Activated T-cell treated with anti-CD3 and anti-CD28 coated beads, Interleukin-2, amount 50 U/mL, for 24 hours (primary cell): ENCODE measurements around the gene FRAS1.
"Not testable (repeated sequence)": the region's sequence is repeated elsewhere in the genome, so short reads cannot be mapped to it uniquely, and the experiment has no call there.

Source experiments
- DNase-seq: peaks from one replicate; pipeline ENCODE4 v3.0.0-alpha.2; 2020
- H3K27ac Mint-ChIP-seq: 2 replicates; pipeline ENCODE4 v1.8.0; 2020; ENCODE audit warnings: mild to moderate bottlenecking, mixed read lengths
- H3K27me3 Mint-ChIP-seq: 2 replicates; pipeline ENCODE4 v1.8.0; 2020; ENCODE audit warnings: mixed read lengths
- H3K36me3 Mint-ChIP-seq: 2 replicates; pipeline ENCODE4 v1.8.0; 2020; ENCODE audit warnings: low read depth, mixed read lengths
- H3K4me1 Mint-ChIP-seq: 2 replicates; pipeline ENCODE4 v1.8.0; 2020; ENCODE audit warnings: low read depth, mixed read lengths
- H3K4me3 Mint-ChIP-seq: 2 replicates; pipeline ENCODE4 v1.8.0; 2020; ENCODE audit warnings: mild to moderate bottlenecking, moderate library complexity, mixed read lengths
- H3K9me3 Mint-ChIP-seq: 2 replicates; pipeline ENCODE4 v1.8.0; 2020; ENCODE audit warnings: mixed read lengths

The FRAS1 gene

GRCh38 chr4:78218260-78218659, 161.1 kb downstream of the FRAS1 start:
- Mint-ChIP-seq H3K4me1 (no peaks in the 10 kb centered on the region), H3K36me3 (no peaks in the 10 kb centered on the region), H3K27ac (no peak overlapping the region), H3K4me3 (no peak overlapping the region), H3K27me3 (peaks cover 11% of the 10 kb centered on the region), H3K9me3 (no peaks in the 10 kb centered on the region)
- DNase-seq: no peak

- Mint-ChIP-seq H3K4me3 (no peak overlapping the region), H3K27ac (no peak overlapping the region), H3K27me3 (peaks cover 11% of the 10 kb centered on the region), H3K4me1 (no peaks in the 10 kb centered on the region), H3K9me3 (no peaks in the 10 kb centered on the region), H3K36me3 (no peaks in the 10 kb centered on the region)
- DNase-seq: no peak
Measured at GRCh38 chr4:78219825-78220224, 162.7 kb downstream of the FRAS1 start.

GRCh38 chr4:78220283-78220682, 163.2 kb downstream of the FRAS1 start:
- Mint-ChIP-seq H3K9me3 (no peaks in the 10 kb centered on the region), H3K4me3 (no peak overlapping the region), H3K27me3 (peaks cover 11% of the 10 kb centered on the region), H3K4me1 (no peaks in the 10 kb centered on the region), H3K27ac (no peak overlapping the region), H3K36me3 (no peaks in the 10 kb centered on the region)
- no peak for DNase-seq

DNA sequence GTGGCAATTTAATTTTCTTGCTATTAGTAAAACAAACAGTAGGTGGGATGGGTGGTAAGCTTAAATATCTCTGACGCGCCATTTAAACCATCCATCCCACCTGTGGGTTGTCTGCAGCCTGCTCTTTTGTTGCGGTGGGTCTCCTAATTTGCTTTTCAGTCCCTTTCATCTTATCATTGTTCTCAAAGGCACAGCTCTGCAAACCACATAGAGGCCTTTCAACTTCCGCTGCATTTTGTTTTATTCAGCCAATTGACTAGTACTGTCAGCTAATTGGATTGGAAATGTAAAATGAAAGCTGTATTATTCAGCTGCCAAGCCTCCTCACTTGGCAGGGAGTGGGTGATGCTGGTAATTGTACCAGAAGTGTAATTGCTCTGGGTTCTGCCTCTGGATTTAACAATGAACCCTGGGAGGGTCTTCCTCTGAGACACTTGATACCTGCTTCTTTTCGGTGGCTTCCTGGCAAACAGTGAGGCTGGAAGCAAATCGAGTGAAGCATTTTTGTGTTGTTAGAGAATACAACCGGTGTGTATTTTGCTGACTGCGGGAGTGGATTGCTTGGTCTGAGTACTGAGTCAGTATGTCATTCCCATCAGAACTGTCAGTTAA, 165.6 kb downstream of the FRAS1 start:
- H3K27ac Mint-ChIP-seq: no peak overlapping the region
- no peaks in the 10 kb centered on the region for H3K4me1 Mint-ChIP-seq
- peaks cover 8% of the 10 kb centered on the region for H3K9me3 Mint-ChIP-seq
- no peak overlapping the region for H3K4me3 Mint-ChIP-seq
- no peaks in the 10 kb centered on the region for H3K36me3 Mint-ChIP-seq
- DNase-seq: no peak
- peaks cover 5% of the 10 kb centered on the region for H3K27me3 Mint-ChIP-seq

DNA sequence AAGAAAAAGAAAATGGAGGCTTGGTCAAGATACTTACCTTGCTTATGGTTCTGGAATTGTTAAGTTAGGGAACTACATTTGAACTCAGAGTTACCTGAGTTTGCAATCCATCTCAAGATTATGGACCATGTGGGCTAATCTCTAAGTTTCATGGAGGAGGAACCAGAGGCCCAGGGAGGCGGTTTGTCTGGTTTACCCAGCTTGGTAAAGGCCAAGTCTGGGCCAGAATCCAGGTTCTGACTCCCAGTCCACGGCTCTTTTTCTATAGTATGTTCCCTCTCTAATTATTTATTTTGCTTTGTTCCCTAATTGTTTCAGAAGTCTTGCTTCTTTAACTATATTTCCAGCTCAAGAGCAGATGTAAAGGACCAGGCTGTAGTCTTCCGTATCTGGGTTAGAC, 168.1 kb downstream of the FRAS1 start:
- no peak for DNase-seq
- peaks cover 8% of the 10 kb centered on the region for H3K9me3 Mint-ChIP-seq
- H3K4me3 Mint-ChIP-seq: no peak overlapping the region
- no peak overlapping the region for H3K27ac Mint-ChIP-seq
- peaks cover 9% of the 10 kb centered on the region for H3K27me3 Mint-ChIP-seq
- no peaks in the 10 kb centered on the region for H3K36me3 Mint-ChIP-seq
- no peaks in the 10 kb centered on the region for H3K4me1 Mint-ChIP-seq

GRCh38 chr4:78226279-78226678, 169.2 kb downstream of the FRAS1 start:
- DNase-seq: no peak
- H3K9me3 Mint-ChIP-seq: peaks cover 8% of the 10 kb centered on the region
- H3K36me3 Mint-ChIP-seq: no peaks in the 10 kb centered on the region
- H3K4me3 Mint-ChIP-seq: no peak overlapping the region
- H3K27ac Mint-ChIP-seq: no peak overlapping the region
- H3K4me1 Mint-ChIP-seq: no peaks in the 10 kb centered on the region
- H3K27me3 Mint-ChIP-seq: peaks cover 9% of the 10 kb centered on the region

- peaks cover 4% of the 10 kb centered on the region for H3K27me3 Mint-ChIP-seq
- DNase-seq: no peak
- H3K9me3 Mint-ChIP-seq: peaks cover 8% of the 10 kb centered on the region
- no peak overlapping the region for H3K27ac Mint-ChIP-seq
- no peak overlapping the region for H3K4me3 Mint-ChIP-seq
- no peaks in the 10 kb centered on the region for H3K36me3 Mint-ChIP-seq
- no peaks in the 10 kb centered on the region for H3K4me1 Mint-ChIP-seq
Measured at GRCh38 chr4:78227411-78228057, 170.4 kb downstream of the FRAS1 start.

GRCh38 chr4:78235800-78236199, 178.7 kb downstream of the FRAS1 start:
- no peak overlapping the region for H3K27ac Mint-ChIP-seq
- H3K9me3 Mint-ChIP-seq: no peaks in the 10 kb centered on the region
- no peaks in the 10 kb centered on the region for H3K27me3 Mint-ChIP-seq
- no peak for DNase-seq
- H3K4me3 Mint-ChIP-seq: no peak overlapping the region
- no peaks in the 10 kb centered on the region for H3K4me1 Mint-ChIP-seq
- H3K36me3 Mint-ChIP-seq: no peaks in the 10 kb centered on the region

DNA sequence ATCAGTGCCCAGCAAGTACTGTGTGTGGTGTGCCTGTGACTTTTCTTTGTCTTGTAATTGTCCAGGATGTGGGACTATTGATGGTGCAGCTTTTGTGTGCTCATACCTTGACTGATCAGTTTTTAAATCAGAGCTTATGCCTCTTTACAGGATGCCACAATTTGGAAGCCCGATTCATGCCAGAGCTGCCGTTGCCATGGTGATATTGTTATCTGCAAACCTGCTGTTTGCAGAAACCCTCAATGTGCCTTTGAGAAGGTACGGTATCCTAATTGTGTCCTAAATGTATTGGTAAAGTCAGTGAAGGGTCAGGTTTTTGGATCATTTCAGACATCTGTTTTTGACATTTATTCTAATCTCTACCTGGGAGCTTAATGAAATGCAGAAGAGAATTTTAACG, 180.2 kb downstream of the FRAS1 start:
- H3K4me3 Mint-ChIP-seq: no peak overlapping the region
- no peak overlapping the region for H3K27ac Mint-ChIP-seq
- DNase-seq: no peak
- H3K27me3 Mint-ChIP-seq: no peaks in the 10 kb centered on the region
- H3K4me1 Mint-ChIP-seq: no peaks in the 10 kb centered on the region
- H3K9me3 Mint-ChIP-seq: no peaks in the 10 kb centered on the region
- H3K36me3 Mint-ChIP-seq: no peaks in the 10 kb centered on the region

- DNase-seq: no peak
- no peaks in the 10 kb centered on the region for H3K9me3 Mint-ChIP-seq
- no peak overlapping the region for H3K27ac Mint-ChIP-seq
- H3K27me3 Mint-ChIP-seq: no peaks in the 10 kb centered on the region
- no peaks in the 10 kb centered on the region for H3K36me3 Mint-ChIP-seq
- no peak overlapping the region for H3K4me3 Mint-ChIP-seq
- no peaks in the 10 kb centered on the region for H3K4me1 Mint-ChIP-seq
Measured at GRCh38 chr4:78242071-78242470, 184.9 kb downstream of the FRAS1 start.

GRCh38 chr4:78244705-78245485, 187.8 kb downstream of the FRAS1 start:
- H3K27me3 Mint-ChIP-seq: no peaks in the 10 kb centered on the region
- no peak overlapping the region for H3K27ac Mint-ChIP-seq
- no peaks in the 10 kb centered on the region for H3K36me3 Mint-ChIP-seq
- no peaks in the 10 kb centered on the region for H3K4me1 Mint-ChIP-seq
- DNase-seq: no peak
- no peak overlapping the region for H3K4me3 Mint-ChIP-seq
- H3K9me3 Mint-ChIP-seq: no peaks in the 10 kb centered on the region

DNA sequence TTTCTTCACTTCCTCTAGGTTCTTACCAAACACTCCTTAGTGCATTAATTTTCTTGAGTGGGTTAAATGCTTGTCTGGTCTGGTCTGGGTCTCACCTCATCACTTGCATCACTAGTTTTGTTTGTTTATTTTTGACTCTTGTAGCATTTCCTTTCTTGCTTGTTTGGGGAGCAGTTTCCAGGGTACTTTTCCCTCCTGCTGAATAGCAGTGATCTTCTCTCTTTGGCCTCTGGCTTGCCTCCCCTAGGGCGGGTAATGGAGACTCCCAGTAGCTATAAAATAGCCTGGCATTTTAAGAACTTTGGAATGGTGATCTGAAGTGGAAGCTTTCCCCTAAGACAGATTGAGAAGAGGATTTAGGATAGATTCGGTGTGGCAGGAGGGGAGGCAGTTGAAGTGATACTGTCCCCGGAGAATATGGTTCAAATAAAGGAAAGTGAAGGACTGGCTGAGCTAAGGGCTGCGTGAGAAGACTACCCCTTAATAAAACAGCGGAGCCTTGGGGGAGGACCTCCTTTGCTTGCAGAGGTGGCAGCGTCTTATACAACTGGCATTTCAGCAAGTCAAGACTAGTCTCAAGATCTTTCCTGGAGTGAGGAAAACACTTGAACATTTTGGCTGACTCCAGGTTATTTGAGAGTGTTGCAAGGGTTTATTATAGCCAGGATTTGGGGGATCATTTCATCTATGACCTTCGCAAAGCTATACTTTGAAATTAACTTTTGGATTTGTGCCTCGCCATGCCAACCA, 190.6 kb downstream of the FRAS1 start:
- Mint-ChIP-seq H3K27me3 (no peaks in the 10 kb centered on the region), H3K36me3 (no peaks in the 10 kb centered on the region), H3K4me3 (no peak overlapping the region), H3K4me1 (no peaks in the 10 kb centered on the region), H3K27ac (no peak overlapping the region), H3K9me3 (peaks cover 9% of the 10 kb centered on the region)
- DNase-seq: no peak

- Mint-ChIP-seq H3K27ac (no peak overlapping the region), H3K27me3 (no peaks in the 10 kb centered on the region), H3K4me1 (no peaks in the 10 kb centered on the region), H3K9me3 (peaks cover 16% of the 10 kb centered on the region), H3K4me3 (no peak overlapping the region), H3K36me3 (no peaks in the 10 kb centered on the region)
- no peak for DNase-seq
Measured at GRCh38 chr4:78250500-78250899, 193.4 kb downstream of the FRAS1 start.

DNA sequence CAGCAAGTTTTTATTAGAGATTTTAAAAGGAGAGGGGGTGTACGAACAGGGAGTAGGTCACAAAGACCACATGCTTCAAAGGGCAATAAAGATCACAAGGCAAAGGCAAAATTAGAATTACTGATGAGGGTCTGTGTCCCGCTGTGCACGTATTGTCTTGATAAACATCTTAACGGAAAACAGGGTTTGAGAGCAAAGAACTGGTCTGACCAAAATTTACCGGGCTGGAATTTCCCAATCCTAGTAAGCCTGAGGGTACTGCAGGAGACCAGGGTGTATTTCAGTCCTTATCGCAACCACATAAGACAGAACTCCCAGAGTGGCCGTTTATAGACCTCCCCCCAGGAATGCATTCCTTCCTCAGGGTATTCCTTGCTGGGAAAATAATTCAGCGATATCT, 195.7 kb downstream of the FRAS1 start:
- not testable (repeated sequence) for H3K27ac Mint-ChIP-seq, H3K4me1 Mint-ChIP-seq, H3K27me3 Mint-ChIP-seq, DNase-seq, H3K36me3 Mint-ChIP-seq, H3K4me3 Mint-ChIP-seq
- peaks cover 16% of the 10 kb centered on the region for H3K9me3 Mint-ChIP-seq

GRCh38 chr4:78254893-78255292, 197.8 kb downstream of the FRAS1 start:
- H3K27ac Mint-ChIP-seq: no peak overlapping the region
- no peaks in the 10 kb centered on the region for H3K4me1 Mint-ChIP-seq

More at GRCh38 chr4:78254893-78255292, 197.8 kb downstream of the FRAS1 start:
- DNase-seq: no peak
- no peak overlapping the region for H3K4me3 Mint-ChIP-seq
- peaks cover 16% of the 10 kb centered on the region for H3K9me3 Mint-ChIP-seq
- no peaks in the 10 kb centered on the region for H3K36me3 Mint-ChIP-seq
- H3K27me3 Mint-ChIP-seq: no peaks in the 10 kb centered on the region
